ENCODE results near the gene EPHB2. TPM values are rescaled to one million over a fixed set of nuclear protein-coding genes. Genes with fewer than 3 reads are reported as not detected.

Gene EPHB2
- total RNA-seq, 4 donors from 2014 or later: 0.08 to 3.4 (median 1.9) TPM

- H3K27ac ChIP-seq: no peak overlapping the region
- peaks cover 4 to 69% (median 9%) of the 10 kb centered on the region in 4 donors for H3K27me3 ChIP-seq
- TF ChIP-seq CTCF (IDR thresholded peaks at IDR 0.05) (no peak), POLR2A (IDR thresholded peaks at IDR 0.05) (no peak)
- no peak for DNase-seq
- intact Hi-C loops (cut with DNase I): loop anchor here (10.0 kb wide), 1 partner anchor 176 kb away; no protein-coding TSS in a partner anchor
- no peak overlapping the region for H3K4me3 ChIP-seq
- H3K4me1 ChIP-seq: peaks cover 17 to 29% (median 19%) of the 10 kb centered on the region in 3 donors
- no peaks in the 10 kb centered on the region for H3K9me3 ChIP-seq
- H3K36me3 ChIP-seq: no peaks in the 10 kb centered on the region
These were observed 1.9 kb upstream of the EPHB2 start for GRCh38 chr1:22708777-22709176.

- no peaks in the 10 kb centered on the region for H3K36me3 ChIP-seq
- WGBS, 2 donors: 69 to 79% methylated on average over 2 of the region's 3 CpGs
- no peak overlapping the region for H3K4me3 ChIP-seq
- TF ChIP-seq CTCF (IDR thresholded peaks at IDR 0.05) (no peak), POLR2A (IDR thresholded peaks at IDR 0.05) (no peak)
- peaks cover 17 to 29% (median 19%) of the 10 kb centered on the region in 3 donors for H3K4me1 ChIP-seq
- DNase-seq: no peak
- peaks cover 4 to 74% (median 9%) of the 10 kb centered on the region in 4 donors for H3K27me3 ChIP-seq
- intact Hi-C loops (cut with DNase I): loop anchor here (10.0 kb wide), 1 partner anchor 176 kb away; no protein-coding TSS in a partner anchor
- no peak overlapping the region for H3K27ac ChIP-seq
- no peaks in the 10 kb centered on the region for H3K9me3 ChIP-seq
These were observed 1.4 kb upstream of the EPHB2 start for GRCh38 chr1:22709227-22709626.

- intact Hi-C loops (cut with DNase I): loop anchor here (10.0 kb wide), 1 partner anchor 175 kb away; no protein-coding TSS in a partner anchor
- Histone ChIP-seq H3K27me3 (peaks cover 4 to 82% (median 9%) of the 10 kb centered on the region in 4 donors), H3K4me1 (peaks cover 17 to 29% (median 19%) of the 10 kb centered on the region in 3 donors), H3K4me3 (peak overlapping the region in 3 of 4 donors; percentile 29 to 65 (median 46)), H3K27ac (no peak overlapping the region), H3K36me3 (no peaks in the 10 kb centered on the region), H3K9me3 (no peaks in the 10 kb centered on the region)
- DNase-seq: no peak
- WGBS, 2 donors: 10% methylated on average over 8 of the region's 50 CpGs; no CpG with 5 or more reads in 1 of the 2 donors
- TF ChIP-seq POLR2A (IDR thresholded peaks at IDR 0.05): no peak
- no peak for TF ChIP-seq CTCF (IDR thresholded peaks at IDR 0.05)
These were observed 543 bp upstream of the EPHB2 start for GRCh38 chr1:22709891-22710700.

- H3K4me1 ChIP-seq: peaks cover 17 to 29% (median 19%) of the 10 kb centered on the region in 3 donors
- peaks cover 4 to 91% (median 9%) of the 10 kb centered on the region in 4 donors for H3K27me3 ChIP-seq
- no peak for DNase-seq
- H3K9me3 ChIP-seq: no peaks in the 10 kb centered on the region
- intact Hi-C loops (cut with DNase I): no loop called here
- H3K36me3 ChIP-seq: no peaks in the 10 kb centered on the region
- TF ChIP-seq POLR2A (IDR thresholded peaks at IDR 0.05): no peak
- TF ChIP-seq CTCF (IDR thresholded peaks at IDR 0.05): no peak
- 0% methylated on average over 5 of the region's 60 CpGs; no CpG with 5 or more reads in 1 of the 2 donors for WGBS, 2 donors
- H3K4me3 ChIP-seq: peak overlapping the region; percentile 19 to 65 (median 36)
- H3K27ac ChIP-seq: no peak overlapping the region
These were observed 432 bp downstream of the EPHB2 start for GRCh38 chr1:22711071-22711470.
